GM21619 (cell line): Measurements from ENCODE around the gene TPO.
"Not testable (repeated sequence)": the region's sequence is repeated elsewhere in the genome, so short reads cannot be mapped to it uniquely, and the experiment has no call there.

Experiments
- ATAC-seq: cut with Tn5 transposase; IDR thresholded peaks from one replicate; pipeline ENCODE4 v1.9.1; 2021; ENCODE audit not compliant: unreplicated experiment

Gene TPO

DNA sequence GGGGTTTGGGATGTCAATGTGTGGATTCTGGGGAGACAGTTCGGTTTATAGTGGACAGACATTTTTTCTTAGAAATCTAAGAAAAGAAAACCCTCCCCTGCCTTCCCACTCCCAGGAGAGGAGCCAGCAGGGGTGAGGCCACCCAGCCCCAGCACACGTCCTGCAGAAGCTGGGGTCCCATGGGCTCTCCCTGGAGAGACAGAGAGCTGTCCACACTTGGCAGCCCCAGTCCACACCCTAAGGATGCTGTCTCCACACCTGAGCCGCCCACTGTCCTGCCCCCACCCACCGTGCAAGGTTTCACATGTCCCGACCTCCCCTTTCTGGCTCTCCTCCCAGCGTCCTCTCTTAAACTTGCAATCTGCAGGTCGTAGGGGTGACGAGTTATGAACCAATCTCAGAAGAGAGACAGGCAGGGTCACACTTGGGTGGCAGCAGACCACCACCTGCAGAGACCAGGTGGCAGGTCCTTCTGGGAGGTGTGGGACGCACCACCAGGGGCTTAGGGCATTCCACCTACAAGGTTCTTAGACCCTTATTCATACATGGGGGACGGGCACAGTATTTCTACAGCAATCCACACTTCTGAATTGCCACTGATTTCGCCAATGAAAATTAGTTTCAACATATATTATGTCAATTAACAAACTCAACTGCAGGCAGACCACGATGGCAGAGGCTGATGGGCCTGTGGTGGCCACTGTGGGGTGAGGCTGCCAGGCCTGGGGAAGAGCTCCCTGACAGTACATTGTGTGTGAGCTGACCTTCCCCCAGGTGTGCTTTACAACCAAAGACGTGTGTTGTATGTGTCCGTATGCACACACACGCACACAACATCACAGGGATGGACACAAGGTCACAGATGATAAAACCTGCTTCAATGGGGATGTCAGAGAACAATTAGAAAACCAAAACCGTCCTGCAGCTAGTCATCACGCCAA, 158.5 kb downstream of the TPO start:
- no peak for ATAC-seq

DNA sequence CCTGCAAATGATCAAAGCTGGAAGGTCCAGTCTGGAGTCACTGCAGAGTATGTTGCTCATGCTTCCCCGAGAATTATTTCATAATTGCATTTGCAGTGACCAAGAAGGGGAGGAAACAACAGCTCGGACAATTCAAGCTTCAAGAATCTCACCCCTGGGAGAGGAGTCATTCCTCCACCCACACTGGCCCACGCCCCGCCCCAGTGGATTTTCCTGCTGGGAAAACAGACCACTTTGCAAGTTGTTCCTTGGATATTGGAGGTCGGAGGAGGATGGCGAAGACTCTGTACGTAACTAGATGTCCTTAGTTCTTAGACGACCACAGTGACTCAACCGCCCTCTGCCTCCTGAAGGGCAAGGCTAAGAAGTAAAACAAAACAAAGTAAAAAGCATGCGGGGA, 159.4 kb downstream of the TPO start:
- no peak for ATAC-seq

- no peak for ATAC-seq
Measured at GRCh38 chr2:1577846-1578245, 164.6 kb downstream of the TPO start.

GRCh38 chr2:1581257-1581964, 168.1 kb downstream of the TPO start:
- not testable (repeated sequence) for ATAC-seq

DNA sequence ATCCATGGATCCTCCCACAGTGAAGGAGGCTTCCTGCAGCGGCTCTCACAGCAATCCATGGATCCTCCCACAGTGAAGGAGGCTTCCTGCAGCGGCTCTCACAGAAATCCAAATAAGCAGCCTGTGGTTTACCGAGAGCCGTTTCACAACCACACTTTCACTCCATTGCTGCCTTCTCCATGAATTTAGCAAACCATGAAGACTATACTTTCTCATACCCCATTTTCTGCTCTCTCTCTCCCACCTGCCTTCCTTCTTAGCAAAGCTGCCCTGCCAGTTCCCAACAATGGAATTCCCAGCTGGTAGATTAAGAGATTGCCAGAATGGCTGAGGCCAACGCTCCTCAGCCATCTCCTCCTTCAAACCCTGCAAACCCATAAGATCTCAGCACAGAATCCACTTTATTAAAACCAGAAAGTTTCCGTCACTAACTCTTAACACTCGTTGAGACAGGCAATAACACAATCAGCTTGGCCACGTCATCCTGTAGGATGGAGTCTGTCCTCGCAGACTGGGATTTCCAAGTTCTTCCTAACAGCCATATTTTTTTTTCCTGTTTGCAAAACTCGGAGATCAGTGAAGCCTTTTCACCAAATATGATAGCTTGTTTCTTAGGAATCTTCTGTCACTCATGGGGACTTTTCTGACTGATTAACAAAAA, 168.8 kb downstream of the TPO start:
- ATAC-seq, result no peak

DNA sequence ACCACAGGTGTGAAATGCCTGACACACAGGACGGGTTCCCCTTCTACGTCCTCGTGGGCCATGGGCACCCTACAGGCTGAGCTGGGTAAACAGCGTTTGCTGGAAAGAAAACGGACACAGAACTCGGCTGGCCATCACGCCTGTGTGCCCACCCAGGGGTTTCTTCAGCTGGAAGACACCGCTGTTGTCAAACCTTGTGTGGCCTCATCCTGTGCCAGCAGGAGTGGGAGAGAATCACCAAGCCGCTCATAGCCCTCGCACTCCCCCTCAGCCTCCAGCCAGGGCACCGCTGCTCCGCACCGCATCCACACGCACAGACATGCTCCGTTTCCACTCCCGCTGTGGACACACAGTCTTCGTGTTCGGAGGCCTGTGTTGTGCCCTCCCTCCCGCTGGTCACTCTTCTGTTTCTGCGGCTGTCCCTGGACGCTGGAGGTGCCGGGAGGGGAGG, 169.7 kb downstream of the TPO start:
- no peak for ATAC-seq

- ATAC-seq, result no peak
Measured at GRCh38 chr2:1584051-1584531, 170.8 kb downstream of the TPO start.

DNA sequence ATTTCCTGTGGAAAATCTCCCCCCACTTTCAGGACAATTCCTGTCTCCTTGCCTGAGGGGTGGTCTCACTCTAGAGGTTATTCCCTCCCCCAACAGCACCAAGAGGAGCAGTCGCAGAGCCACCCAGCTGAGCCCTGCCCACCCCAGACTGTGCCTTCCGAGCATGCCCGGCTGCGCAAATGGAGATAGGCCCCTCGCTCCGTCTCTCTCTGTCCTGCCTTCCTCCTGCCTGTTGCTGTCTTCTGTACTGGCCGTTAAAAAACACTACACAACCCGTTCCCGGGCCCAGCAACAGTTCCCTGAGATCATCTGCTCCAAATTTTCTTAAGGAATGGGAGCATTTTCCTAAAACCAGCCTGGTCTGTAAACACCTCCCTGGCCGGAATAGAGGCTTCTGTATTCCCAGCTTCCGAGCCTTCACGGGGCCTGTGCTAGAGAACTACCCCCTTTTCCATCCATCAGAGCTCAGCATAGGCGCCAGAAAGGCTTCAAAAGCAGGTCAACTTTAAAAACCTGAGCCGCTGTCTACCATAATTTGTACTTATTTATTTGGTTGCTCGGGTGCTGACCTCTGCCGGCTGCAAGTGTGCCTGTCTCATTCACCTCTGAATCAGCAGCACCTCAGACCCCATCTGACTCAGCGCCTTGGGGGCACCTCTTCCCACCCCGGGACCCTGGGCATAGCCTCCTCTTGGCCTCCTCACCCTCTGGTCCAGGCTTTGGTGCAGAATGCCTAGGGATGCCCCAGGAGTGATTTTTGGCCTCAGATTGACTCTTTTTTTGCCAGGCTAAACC, 171.6 kb downstream of the TPO start:
- ATAC-seq, result no peak

GRCh38 chr2:1585635-1586034, 172.4 kb downstream of the TPO start:
- no peak for ATAC-seq

GRCh38 chr2:1586251-1586922, 173.1 kb downstream of the TPO start:
- no peak for ATAC-seq

- no peak for ATAC-seq
Measured at GRCh38 chr2:1586923-1587840, 173.9 kb downstream of the TPO start.

DNA sequence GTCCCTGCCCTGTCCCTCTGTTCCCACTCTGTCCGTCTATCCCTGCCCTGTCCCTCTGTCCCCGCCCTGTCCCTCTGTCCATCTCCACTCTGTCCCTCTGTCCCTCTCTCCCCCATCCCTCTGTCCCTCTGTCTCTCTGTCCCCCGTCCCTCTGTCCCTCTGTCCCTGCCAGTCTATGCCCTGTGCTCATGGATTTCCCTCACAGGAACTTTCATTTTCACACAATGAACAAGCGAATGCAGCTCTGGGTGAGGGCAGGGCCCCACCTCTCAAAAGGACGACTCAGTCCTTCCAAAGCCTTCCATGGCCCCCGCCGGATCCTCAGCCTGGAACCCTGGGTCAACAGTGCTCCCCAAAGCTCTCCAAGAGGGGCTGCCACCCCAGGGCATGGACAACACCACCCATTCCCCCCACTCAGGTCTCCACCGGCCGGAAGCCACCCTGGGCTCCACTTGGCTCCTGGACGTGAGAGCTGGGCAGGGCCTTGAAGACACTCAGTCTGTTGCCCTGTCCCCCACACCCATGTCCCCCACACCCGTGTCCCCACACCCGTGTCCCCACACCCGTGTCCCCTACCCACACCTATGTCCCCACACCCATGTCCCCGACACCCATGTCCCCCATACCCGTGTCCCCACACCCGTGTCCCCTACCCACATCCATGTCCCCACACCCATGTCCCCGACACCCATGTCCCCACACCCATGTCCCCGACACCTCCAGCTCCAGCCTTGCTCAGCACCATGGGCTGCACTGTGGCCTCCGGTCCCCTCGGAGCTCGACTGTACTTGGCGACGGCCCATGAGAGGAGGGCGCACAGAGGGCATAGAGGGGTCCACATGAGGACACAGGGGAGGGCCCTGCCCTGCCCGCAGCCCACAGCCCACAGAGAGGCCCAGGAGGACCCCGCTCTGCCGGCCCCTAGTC, 175.1 kb downstream of the TPO start:
- no peak for ATAC-seq

DNA sequence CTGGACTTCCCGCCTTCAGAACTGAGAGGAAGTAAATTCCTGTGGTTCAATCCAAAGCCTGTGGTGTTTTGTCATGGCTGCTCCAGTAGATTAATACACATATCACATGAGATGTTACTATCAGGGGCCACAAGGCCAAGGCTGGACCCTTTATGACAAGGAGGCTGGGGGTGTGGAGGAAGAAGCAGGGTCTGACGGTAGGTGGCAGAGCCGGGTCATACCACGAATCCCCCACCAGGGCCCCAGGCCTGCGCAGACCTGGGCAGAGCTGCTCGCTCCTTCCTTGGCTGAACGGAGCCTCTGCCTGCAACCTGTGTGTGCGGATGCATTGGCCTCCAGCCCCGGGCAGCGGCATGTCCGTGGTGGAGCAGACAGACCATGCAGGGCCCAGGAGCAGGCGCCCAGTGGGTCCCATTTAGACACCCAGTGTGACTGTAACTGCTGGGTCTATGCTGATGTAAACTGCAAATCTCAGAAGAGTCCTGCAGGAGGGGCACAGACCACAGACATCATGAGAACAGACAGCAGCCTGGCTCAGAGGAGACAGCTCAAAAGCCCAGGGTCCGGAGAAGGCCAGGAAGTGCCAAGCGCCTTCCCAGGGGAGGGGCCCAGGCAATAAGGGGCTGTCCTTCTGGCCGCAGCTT, 175.8 kb downstream of the TPO start:
- no peak for ATAC-seq

DNA sequence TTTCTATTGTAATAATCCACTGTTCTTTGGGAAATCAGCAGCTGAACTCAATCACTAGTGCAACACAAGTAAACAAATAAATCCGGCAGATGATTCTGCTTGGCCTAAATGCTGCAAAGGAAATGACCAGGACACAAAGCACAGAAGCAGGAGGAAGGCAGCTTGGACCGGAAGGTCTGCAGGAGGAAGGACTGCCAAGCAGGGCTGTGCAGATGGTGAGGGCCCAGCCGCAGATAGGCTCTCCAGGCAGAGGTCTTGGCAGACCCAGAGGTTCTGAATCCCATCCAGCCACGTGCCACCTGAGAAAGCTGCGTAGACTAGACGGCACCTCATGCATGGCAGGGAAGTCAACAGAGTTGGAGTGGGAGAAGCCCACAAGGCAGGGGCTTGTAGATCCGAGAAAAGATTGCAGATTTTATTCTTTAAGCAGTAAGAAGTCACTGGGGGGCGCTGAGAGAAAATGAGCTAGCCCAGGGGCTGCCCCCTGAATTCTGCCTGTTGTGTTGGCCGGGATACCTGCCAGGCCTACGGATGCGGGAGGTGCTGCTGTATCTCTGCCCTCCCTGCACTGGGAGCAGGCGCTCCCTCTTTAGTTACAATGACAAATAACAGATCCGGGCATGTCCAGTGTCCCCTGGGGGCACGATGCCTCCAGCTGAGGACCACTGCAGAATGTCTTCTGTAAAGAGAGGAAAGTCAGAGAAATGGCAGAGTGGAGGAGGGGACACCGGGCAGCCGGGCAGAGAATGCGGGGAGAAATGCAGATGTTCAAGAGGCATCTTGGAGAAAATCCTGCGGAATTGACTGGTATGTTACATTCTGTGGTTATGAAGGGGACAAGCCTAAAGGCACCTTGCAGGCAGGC, 177.6 kb downstream of the TPO start:
- no peak for ATAC-seq

DNA sequence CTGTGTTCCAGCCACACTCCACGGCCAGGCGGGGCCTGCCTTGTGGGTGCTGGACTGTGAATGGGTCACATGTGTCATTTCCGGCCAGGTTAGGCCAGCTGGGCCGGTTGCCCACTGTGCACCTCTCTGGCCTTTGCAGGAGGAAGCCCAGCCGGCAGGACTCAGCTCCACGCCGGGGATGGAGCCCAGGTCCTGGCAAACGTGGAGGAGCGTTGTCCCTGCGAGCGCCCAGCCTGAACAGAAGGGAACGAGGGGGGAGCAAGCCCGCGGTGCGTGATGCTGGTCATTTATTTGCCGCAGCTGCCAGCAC, 178.2 kb downstream of the TPO start:
- no peak for ATAC-seq
